Mammary epithelial cell (primary cell): Measurements from ENCODE around the gene YES1.

Experiments
- EZH2 ChIP-seq: IDR thresholded peaks from 2 replicates; pipeline ENCODE4 v1.6.1; 2012; ENCODE audit warnings: low read length, inconsistent platforms, borderline replicate concordance
- TF ChIP-seq, protein P1 (sequence below), 2 donors: IDR thresholded peaks in 1 of 2; conservative IDR thresholded peaks in 1 of 2; 2 replicates each; pipeline ENCODE4 v1.5.1; 2011 to 2012; ENCODE audit warnings: inconsistent platforms in 2 of 2, low read length in 2 of 2, mild to moderate bottlenecking in 2 of 2, control low read depth in 1 of 2, low read depth in 1 of 2; ENCODE audit not compliant: insufficient read depth in 1 of 2; ENCODE audit errors: extremely low read depth in 1 of 2

DNA sequence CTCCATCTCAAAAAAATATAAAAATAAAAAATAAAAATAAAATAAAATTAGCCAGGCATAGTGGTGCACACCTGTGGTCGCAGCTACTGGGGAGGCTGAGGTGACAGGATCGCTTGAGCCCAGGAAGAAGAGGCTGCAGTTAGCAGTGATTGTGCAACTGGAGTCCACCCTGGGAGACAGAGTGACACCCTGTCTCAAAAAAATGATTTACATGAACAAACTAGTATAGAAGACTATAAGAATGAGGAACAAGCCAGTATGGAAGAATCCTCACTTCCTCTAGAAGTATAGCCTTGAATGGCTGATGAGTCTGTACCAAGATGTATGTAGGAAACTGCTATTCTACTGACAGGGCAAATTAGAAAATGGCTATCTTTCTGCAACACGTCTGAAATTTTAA is 10.9 kb downstream of the YES1 start:
- TF ChIP-seq, protein P1, sequence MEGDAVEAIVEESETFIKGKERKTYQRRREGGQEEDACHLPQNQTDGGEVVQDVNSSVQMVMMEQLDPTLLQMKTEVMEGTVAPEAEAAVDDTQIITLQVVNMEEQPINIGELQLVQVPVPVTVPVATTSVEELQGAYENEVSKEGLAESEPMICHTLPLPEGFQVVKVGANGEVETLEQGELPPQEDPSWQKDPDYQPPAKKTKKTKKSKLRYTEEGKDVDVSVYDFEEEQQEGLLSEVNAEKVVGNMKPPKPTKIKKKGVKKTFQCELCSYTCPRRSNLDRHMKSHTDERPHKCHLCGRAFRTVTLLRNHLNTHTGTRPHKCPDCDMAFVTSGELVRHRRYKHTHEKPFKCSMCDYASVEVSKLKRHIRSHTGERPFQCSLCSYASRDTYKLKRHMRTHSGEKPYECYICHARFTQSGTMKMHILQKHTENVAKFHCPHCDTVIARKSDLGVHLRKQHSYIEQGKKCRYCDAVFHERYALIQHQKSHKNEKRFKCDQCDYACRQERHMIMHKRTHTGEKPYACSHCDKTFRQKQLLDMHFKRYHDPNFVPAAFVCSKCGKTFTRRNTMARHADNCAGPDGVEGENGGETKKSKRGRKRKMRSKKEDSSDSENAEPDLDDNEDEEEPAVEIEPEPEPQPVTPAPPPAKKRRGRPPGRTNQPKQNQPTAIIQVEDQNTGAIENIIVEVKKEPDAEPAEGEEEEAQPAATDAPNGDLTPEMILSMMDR (conservative IDR thresholded peaks at IDR 0.05 in 1 of 2, IDR thresholded peaks at IDR 0.05 in 1 of 2; ENCODE audit: extremely low read depth in 1 of 2, insufficient read depth in 1 of 2, low read depth in 1 of 2, low read length in 2 of 2), result no peak
- TF ChIP-seq EZH2, result no peak
